Upper lobe of left lung (tissue), 6 donors: ENCODE data around the gene NTSR1. TPM values are rescaled to one million over a fixed set of nuclear protein-coding genes. Genes with fewer than 3 reads are reported as not detected.

ENCODE experiments used
- ATAC-seq, 2 donors: fragments of 200-7000 bp; cut with Tn5 transposase; one replicate each; pipeline ENCODE4 v1.9.1; 2022; ENCODE audit warnings: mild to moderate bottlenecking in 2 of 2, moderate library complexity in 2 of 2; ENCODE audit not compliant: low FRiP score in 2 of 2
- DNase-seq, 2 donors: peaks; one replicate each; pipeline ENCODE4 v3.0.0-alpha.2; 2019 to 2020
- H3K27ac ChIP-seq, 4 donors: fragments of 200-600 bp; sonication (generic); one replicate each; pipeline ENCODE4 v1.5.1; 2016 to 2019
- H3K27me3 ChIP-seq, 4 donors: fragments of 200-600 bp; sonication (generic); one replicate each; pipeline ENCODE4 v1.5.1; 2017 to 2019
- H3K36me3 ChIP-seq, 4 donors: fragments of 200-600 bp; sonication (generic); one replicate each; pipeline ENCODE4 v1.5.1; 2016 to 2019
- H3K4me1 ChIP-seq, 4 donors: fragments of 200-600 bp; sonication (generic); one replicate each; pipeline ENCODE4 v1.5.1; 2018 to 2019
- H3K4me3 ChIP-seq, 4 donors: fragments of 200-600 bp; sonication (generic); one replicate each; pipeline ENCODE4 v1.5.1; 2017 to 2019; ENCODE audit warnings: mild to moderate bottlenecking in 2 of 4, moderate library complexity in 1 of 4
- H3K9me3 ChIP-seq, 4 donors: fragments of 200-600 bp; sonication (generic); one replicate each; pipeline ENCODE4 v1.5.1; 2018 to 2019
- CTCF ChIP-seq, 6 experiments: fragments of 450-650 bp in 4 of 6; fragments of 200-600 bp in 2 of 6; sonication (generic) in 2 of 6; IDR thresholded peaks; one replicate each; pipeline ENCODE4 v1.5.1; 2016 to 2019; ENCODE audit warnings: antibody characterized with exemption in 6 of 6
- EP300 ChIP-seq, 4 donors: sonication (generic); formaldehyde crosslinking; IDR thresholded peaks; one replicate each; pipeline ENCODE4 v1.5.1; 2017; ENCODE audit warnings: antibody characterized with exemption in 4 of 4, control low read depth in 2 of 4
- POLR2A ChIP-seq, 4 donors: fragments of 450-650 bp; IDR thresholded peaks; one replicate each; pipeline ENCODE4 v1.5.1; 2016 to 2017; ENCODE audit warnings: antibody characterized with exemption in 4 of 4, mild to moderate bottlenecking in 2 of 4
- POLR2AphosphoS5 ChIP-seq, 2 donors: sonication (generic); formaldehyde crosslinking; IDR thresholded peaks; one replicate each; pipeline ENCODE4 v1.5.1; 2017; ENCODE audit warnings: antibody characterized with exemption in 2 of 2
- WGBS, 2 donors: methylation state at CpG; one replicate each; pipeline ENCODE4 v1.1.5; 2017 to 2018; 5-methylcytosine and 5-hydroxymethylcytosine counted together
- total RNA-seq, 6 donors: library from RNA; depleted of rRNA in 4 of 6; stranded (reverse); fragments of >200 nt in 4 of 6; gene quantifications; one replicate each; pipeline versions ENCODE4 v1.1.0 to v1.2.1, GENCODE V29; 2016 to 2021
- donor health status: DM: no; HTN: no; CAD: no; lungs with moderate emphysema.
- donor health status: DM: no; HTN: yes; CAD: no; lungs with severe emphysema.

Gene NTSR1
- total RNA-seq, 6 donors from 2014 or later, result 0.20 to 1.4 (median 0.26) TPM; not detected in 1

- no peak for ATAC-seq
- DNase-seq, result no peak
- Histone ChIP-seq H3K27ac (no peak overlapping the region), H3K9me3 (no peaks in the 10 kb centered on the region), H3K4me1 (peaks cover 0 to 10% (median 0%) of the 10 kb centered on the region in 4 donors), H3K4me3 (no peak overlapping the region), H3K36me3 (no peaks in the 10 kb centered on the region), H3K27me3 (no peaks in the 10 kb centered on the region)
- TF ChIP-seq EP300 (IDR thresholded peaks at IDR 0.05) (no peak), POLR2A (IDR thresholded peaks at IDR 0.05) (no peak), POLR2AphosphoS5 (IDR thresholded peaks at IDR 0.05) (no peak), CTCF (IDR thresholded peaks at IDR 0.05) (no peak)
- WGBS, 2 donors, result 85 to 88% methylated on average over 18 of the region's 18 CpGs
Observed at GRCh38 chr20:62782149-62782892, 73.7 kb downstream of the NTSR1 start.

DNA sequence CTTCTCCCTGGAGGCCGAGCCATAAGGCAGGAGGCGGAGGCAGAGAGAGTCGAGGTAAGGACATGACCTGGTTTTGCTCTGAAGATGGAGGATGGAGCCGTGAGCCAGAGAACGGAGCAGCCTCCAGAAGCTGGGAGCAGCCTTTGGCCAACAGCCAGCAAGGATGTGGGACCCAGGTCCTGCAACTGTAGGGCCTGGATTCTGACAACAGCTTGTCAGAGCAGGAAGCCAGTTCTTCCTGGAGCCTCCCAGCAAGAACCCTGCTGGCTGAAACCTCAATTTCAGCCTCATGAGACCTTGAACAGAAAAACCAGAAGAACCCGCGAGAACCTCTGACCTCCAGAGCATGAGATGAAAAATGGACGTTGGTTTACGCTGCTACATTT is 74.2 kb downstream of the NTSR1 start:
- Histone ChIP-seq H3K4me3 (no peak overlapping the region), H3K36me3 (no peaks in the 10 kb centered on the region), H3K9me3 (no peaks in the 10 kb centered on the region), H3K27ac (no peak overlapping the region), H3K27me3 (no peaks in the 10 kb centered on the region), H3K4me1 (peaks cover 0 to 10% (median 0%) of the 10 kb centered on the region in 4 donors)
- 50 to 51% methylated on average over 9 of the region's 9 CpGs for WGBS, 2 donors
- ATAC-seq (no peak), DNase-seq (no peak)
- no peak for TF ChIP-seq EP300 (IDR thresholded peaks at IDR 0.05)
- TF ChIP-seq CTCF (IDR thresholded peaks at IDR 0.05), result no peak
- no peak for TF ChIP-seq POLR2A (IDR thresholded peaks at IDR 0.05)
- TF ChIP-seq POLR2AphosphoS5 (IDR thresholded peaks at IDR 0.05), result no peak

GRCh38 chr20:62784497-62784896 is 75.9 kb downstream of the NTSR1 start:
- DNase-seq, result peak in 1 of 2 donors; percentile 69

DNA sequence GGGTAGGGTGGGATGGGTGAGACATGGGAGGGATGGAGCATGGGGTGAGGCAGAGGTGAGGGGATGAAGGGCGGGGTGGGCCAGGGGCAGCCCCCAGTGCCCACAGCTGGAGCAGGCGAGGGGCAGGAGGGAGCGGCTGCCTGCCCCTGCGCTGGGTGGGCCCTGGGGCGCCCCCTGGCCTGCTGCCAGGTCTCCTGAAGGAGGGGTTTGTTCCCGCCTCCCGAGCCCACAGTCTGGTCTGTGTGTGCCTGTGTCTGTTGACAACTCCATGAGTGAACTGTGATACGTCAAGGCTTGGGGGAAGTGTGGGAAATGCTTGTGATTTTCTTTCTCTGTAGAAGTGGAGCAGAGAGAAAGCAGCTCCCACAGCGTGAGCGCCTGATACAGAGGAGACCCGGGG is 76.8 kb downstream of the NTSR1 start:
- no peak overlapping the region for H3K4me3 ChIP-seq
- H3K27me3 ChIP-seq, result no peaks in the 10 kb centered on the region
- no peak for TF ChIP-seq POLR2AphosphoS5 (IDR thresholded peaks at IDR 0.05)
- no peak for TF ChIP-seq POLR2A (IDR thresholded peaks at IDR 0.05)
- no peak for TF ChIP-seq CTCF (IDR thresholded peaks at IDR 0.05)
- TF ChIP-seq EP300 (IDR thresholded peaks at IDR 0.05), result no peak
- H3K9me3 ChIP-seq, result no peaks in the 10 kb centered on the region
- ATAC-seq (no peak), DNase-seq (peak in 1 of 2 donors; percentile 63)
- WGBS, 2 donors, result 69 to 72% methylated on average over 8 of the region's 11 CpGs
- peaks cover 0 to 10% (median 0%) of the 10 kb centered on the region in 4 donors for H3K4me1 ChIP-seq
- H3K36me3 ChIP-seq, result no peaks in the 10 kb centered on the region
- H3K27ac ChIP-seq, result no peak overlapping the region

More at GRCh38 chr20:62784497-62784896, 75.9 kb downstream of the NTSR1 start:
- ATAC-seq, result no peak
- H3K36me3 ChIP-seq, result no peaks in the 10 kb centered on the region
- H3K4me1 ChIP-seq, result peaks cover 0 to 10% (median 0%) of the 10 kb centered on the region in 4 donors
- 61 to 94% methylated on average over 3 to 16 of the region's 16 CpGs for WGBS, 2 donors
- no peaks in the 10 kb centered on the region for H3K27me3 ChIP-seq
- H3K9me3 ChIP-seq, result no peaks in the 10 kb centered on the region
- no peak overlapping the region for H3K27ac ChIP-seq
- H3K4me3 ChIP-seq, result no peak overlapping the region
- TF ChIP-seq POLR2AphosphoS5 (IDR thresholded peaks at IDR 0.05) (no peak), POLR2A (IDR thresholded peaks at IDR 0.05) (no peak), CTCF (IDR thresholded peaks at IDR 0.05) (no peak), EP300 (IDR thresholded peaks at IDR 0.05) (no peak)

DNA sequence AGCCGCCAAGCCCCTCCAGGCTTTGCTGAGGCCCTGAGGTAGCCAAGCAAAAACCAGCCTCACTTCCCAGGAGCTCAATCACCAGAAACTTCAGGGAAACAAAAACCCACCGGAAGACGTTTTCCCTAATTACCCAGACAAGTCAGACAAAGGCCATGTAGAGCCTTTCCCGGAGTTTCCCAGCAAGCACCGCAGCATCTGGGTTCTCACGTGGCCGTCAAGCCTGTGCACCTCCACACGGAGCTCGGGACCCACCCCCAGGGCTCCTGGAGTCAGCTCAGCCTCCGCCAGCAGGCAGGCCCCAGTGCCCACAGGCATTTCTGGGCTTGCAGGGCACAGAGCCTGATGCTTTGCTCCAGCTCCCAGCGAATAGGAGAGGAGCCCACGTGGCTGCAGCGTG is 77.5 kb downstream of the NTSR1 start:
- 77 to 83% methylated on average over 4 to 13 of the region's 13 CpGs for WGBS, 2 donors
- Histone ChIP-seq H3K9me3 (no peaks in the 10 kb centered on the region), H3K36me3 (no peaks in the 10 kb centered on the region), H3K27me3 (no peaks in the 10 kb centered on the region), H3K4me1 (peaks cover under 1 to 11% (median under 1%) of the 10 kb centered on the region in 4 donors), H3K27ac (no peak overlapping the region), H3K4me3 (no peak overlapping the region)
- TF ChIP-seq EP300 (IDR thresholded peaks at IDR 0.05) (no peak), POLR2AphosphoS5 (IDR thresholded peaks at IDR 0.05) (no peak), POLR2A (IDR thresholded peaks at IDR 0.05) (no peak), CTCF (IDR thresholded peaks at IDR 0.05) (no peak)
- ATAC-seq (no peak), DNase-seq (peak in 1 of 2 donors; percentile 47)
